ENCODE measurements around the gene ATP2C2.

ATP2C2 gene

GRCh38 chr16:84453061-84453752, 84.9 kb downstream of the ATP2C2 start:
- DNase-seq, result no peak

- DNase-seq, result no peak
Measured at GRCh38 chr16:84454611-84455010, 86.3 kb downstream of the ATP2C2 start.

GRCh38 chr16:84455031-84455430, 86.7 kb downstream of the ATP2C2 start:
- no peak for DNase-seq

- DNase-seq, result no peak
Measured at GRCh38 chr16:84458606-84459532, 90.5 kb downstream of the ATP2C2 start.

- DNase-seq, result no peak
Measured at GRCh38 chr16:84459533-84459894, 91.2 kb downstream of the ATP2C2 start.

- DNase-seq, result no peak
Measured at GRCh38 chr16:84459941-84460405, 91.6 kb downstream of the ATP2C2 start.

- DNase-seq, result no peak
Measured at GRCh38 chr16:84460406-84461028, 92.2 kb downstream of the ATP2C2 start.

- no peak for DNase-seq
Measured at GRCh38 chr16:84461029-84461412, 92.7 kb downstream of the ATP2C2 start.

- DNase-seq, result no peak
Measured at GRCh38 chr16:84461413-84462295, 93.3 kb downstream of the ATP2C2 start.

- DNase-seq, result no peak
Measured at GRCh38 chr16:84462296-84463210, 94.2 kb downstream of the ATP2C2 start.

GRCh38 chr16:84463221-84463620, 94.9 kb downstream of the ATP2C2 start:
- no peak for DNase-seq

GRCh38 chr16:84464116-84464515, 95.8 kb downstream of the ATP2C2 start:
- no peak for DNase-seq

GRCh38 chr16:84465154-84465553, 96.8 kb downstream of the ATP2C2 start:
- DNase-seq, result no peak

GRCh38 chr16:84466692-84467091, 98.4 kb downstream of the ATP2C2 start:
- DNase-seq, result no peak

GRCh38 chr16:84467256-84467655, 98.9 kb downstream of the ATP2C2 start:
- no peak for DNase-seq

- DNase-seq, result no peak
Measured at GRCh38 chr16:84467709-84468108, 99.4 kb downstream of the ATP2C2 start.

GRCh38 chr16:84471316-84471715, 103.0 kb downstream of the ATP2C2 start:
- no peak for DNase-seq

- DNase-seq, result no peak
Measured at GRCh38 chr16:84471966-84472365, 103.6 kb downstream of the ATP2C2 start.

GRCh38 chr16:84475643-84476240, 107.4 kb downstream of the ATP2C2 start:
- no peak for DNase-seq

- DNase-seq, result no peak
Measured at GRCh38 chr16:84476401-84476800, 108.1 kb downstream of the ATP2C2 start.

GRCh38 chr16:84477661-84478060, 109.3 kb downstream of the ATP2C2 start:
- no peak for DNase-seq
